ENCODE measurements around the gene METRN.
"Not testable (repeated sequence)": the region's sequence is repeated elsewhere in the genome, so short reads cannot be mapped to it uniquely, and the experiment has no call there.

Gene METRN

DNA sequence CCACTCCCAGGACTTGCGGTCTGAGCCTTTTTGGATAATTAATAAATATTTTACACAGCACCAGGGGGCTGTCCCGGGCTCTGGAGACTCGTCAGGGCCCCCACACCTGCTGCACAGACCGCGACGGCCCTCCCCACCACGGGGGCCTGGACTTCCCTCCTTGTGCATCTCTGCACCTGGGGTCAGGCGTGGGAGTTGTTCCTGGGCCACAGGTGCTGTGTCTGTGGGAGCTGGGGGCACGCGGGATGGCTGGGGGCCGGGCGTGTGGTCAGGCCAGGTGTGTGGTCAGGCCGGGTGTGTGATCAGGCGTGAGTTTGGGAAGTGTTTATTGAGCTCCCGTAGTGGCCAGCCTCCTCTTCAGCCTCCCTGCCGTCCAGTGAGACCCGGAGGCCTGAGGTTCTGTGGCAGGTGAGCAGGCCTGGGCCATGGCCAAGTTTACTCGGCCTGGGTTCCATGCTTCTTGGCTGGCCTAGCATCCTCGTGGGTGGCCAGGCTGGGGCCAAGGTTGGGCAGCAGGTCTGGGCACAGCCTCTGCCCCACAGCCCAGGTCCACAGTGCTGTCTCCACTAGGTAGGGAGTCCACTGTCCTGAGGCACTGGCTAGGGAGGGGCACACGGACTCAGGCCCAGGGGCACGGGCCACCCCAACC lies 36.6 kb upstream of the METRN start:
- DNase-seq: no peak

DNA sequence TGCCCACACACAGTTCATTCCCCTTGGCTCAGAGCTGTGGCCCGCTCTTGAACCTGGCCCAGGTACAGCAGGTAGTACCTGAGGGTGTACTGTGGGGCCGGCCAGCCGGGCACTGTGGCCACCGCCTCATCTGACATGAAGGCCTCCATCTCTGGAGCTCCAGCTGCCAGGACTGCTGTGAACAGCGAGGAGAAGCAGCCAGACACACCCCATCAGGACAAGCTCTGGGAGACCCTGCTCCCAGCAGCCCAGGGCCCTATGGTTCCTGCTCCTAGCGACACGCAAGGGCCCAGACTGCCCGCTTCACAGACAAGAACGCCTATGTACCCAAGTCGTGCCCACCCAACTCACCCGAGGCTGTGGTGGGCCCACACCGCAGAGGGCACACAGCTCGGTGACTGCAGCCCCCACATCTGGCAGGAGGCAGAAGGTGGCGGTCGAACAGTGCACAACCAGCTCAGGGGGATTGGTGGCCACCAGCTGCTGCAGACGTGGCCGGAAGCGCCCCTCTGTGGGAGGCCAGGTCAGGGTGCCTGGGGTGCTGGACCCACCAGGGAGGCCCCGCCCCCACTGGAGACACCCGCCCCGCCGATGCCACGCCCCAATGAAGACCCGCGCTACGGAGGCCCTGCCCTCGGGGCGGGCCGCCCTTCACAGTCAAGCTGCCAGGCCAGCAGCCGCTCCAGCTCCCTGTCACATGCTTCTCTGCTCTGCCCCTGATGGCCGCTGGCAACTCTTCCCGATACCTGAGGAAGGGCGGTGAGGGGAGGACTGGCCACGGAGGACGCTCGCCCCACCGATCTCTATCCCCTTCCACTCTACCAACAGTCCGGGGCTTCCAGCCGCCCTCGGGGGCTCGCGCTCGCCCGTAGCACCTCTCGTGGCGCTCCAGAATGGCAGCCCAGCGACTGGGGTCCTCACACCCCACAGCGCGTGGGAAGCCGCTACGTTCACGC lies 35.8 kb upstream of the METRN start:
- no peak for DNase-seq

DNA sequence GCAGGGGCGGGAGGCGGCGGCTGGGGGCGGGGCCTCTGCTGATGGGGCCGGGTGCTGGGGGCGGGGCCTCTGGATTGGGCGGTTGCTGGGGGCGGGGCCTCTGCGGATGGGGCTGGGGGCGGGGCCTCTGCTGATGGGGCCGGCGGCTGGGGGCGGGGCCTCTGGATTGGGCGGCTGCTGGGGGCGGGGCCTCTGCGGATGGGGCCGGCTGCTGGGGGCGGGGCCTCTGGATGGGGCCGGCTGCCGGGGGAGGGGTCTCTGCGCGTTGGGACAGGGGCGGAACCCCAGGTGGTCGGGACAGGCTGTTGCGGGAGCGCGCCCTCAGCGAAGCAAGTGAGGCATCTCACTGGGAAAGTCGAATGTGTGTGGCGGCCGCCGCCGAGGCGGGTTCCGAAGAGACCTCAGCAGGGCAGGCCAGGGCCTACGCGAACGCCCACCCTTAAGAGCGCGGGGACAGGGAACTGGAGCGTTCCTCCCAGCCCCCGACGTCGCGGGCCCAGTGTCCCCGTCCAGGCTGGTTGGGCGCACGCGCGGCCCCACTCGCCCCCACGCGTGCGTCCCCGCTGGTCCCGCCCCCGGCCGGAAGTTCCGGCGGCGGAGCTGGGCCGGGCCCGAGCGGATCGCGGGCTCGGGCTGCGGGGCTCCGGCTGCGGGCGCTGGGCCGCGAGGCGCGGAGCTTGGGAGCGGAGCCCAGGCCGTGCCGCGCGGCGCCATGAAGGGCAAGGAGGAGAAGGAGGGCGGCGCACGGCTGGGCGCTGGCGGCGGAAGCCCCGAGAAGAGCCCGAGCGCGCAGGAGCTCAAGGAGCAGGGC lies 34.9 kb upstream of the METRN start, which contains the start of gene STUB1:
Gene STUB1, plus strand, starts transcription at position 597 of the 811 bp plus-strand sequence. Its CDS starts 116 bp downstream, at position 713.
- DNase-seq: peak; percentile 82

DNA sequence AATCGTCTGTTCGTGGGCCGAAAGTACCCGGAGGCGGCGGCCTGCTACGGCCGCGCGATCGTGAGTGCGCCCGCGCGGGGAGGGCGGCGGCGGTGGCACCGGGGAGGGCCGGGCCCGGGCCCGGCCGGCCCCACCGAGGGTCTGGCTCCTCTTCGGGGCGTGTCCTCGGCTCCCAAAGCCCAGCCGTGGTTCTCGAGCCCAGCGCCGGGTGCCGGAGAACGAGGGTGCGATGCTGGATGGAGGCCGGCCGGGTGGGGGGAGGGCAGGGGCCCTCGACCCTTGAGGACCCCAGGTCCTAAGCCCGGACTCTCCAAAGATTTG lies 34.3 kb upstream of the METRN start:
- DNase-seq: no peak

DNA sequence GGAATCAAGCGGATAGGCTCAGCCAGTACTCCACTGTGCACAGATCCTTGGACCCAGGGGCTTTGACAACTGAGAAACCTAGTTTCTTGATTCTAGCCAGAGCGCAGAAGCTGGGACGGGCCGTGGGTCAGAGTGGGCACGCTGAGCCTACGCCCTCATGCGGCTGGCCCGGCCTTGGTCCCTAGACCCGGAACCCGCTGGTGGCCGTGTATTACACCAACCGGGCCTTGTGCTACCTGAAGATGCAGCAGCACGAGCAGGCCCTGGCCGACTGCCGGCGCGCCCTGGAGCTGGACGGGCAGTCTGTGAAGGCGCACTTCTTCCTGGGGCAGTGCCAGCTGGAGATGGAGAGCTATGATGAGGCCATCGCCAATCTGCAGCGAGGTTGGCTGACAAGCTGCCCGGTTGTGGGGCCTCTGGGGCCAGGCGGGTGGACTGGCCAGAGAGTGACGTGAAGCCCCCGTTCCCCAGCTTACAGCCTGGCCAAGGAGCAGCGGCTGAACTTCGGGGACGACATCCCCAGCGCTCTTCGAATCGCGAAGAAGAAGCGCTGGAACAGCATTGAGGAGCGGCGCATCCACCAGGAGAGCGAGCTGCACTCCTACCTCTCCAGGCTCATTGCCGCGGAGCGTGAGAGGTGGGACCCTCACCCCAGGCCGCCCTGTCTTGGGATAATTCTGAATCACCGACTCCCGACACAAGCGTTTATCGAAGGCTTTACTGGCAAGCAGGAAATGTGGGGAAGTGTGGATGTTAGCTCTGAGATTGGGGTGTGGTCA lies 33.8 kb upstream of the METRN start:
- no peak for DNase-seq

GRCh38 chr16:681746-682427 lies 33.0 kb upstream of the METRN start:
- no peak for DNase-seq

GRCh38 chr16:682493-683395 lies 32.2 kb upstream of the METRN start:
- DNase-seq: no peak

DNA sequence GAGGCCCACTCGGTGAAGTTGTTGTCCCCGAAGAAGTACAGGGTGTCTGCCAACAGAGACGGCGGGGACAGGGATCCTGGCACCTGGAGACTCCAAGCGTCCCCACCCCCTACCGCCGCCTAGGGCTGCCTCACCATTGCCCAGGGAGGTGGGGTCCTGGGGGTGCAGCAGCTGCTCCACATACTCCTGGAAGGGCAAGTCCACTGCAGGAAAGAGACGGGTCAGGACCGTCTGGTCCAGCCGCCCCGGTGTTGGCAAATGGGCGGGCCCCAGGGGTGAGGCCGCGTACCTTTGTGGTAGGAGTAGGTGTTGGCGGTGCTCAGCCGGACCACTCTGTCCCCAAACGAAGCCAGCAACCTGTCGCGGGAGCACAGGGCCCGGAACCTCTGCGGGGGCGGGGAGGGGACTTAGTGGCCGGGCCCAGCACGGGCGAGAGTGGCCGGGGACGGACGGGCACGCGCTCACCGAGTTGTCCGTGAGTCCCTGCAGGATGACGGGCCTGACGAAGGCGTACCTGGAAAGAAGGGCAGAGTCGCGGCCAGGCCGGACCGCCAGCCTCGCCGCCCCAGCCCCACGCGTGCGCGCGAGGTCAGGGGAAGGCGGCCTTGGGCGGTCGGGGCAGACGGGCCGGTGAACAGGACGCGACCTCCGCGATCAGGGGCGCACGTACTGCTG lies 31.4 kb upstream of the METRN start:
- no peak for DNase-seq

- peak; percentile 61 for DNase-seq
Observed at GRCh38 chr16:684071-684794, 30.7 kb upstream of the METRN start, which contains the start of gene JMJD8. Gene JMJD8, minus strand, starts transcription at chr16:684334. Its CDS starts 15 bp downstream, at chr16:684319.

DNA sequence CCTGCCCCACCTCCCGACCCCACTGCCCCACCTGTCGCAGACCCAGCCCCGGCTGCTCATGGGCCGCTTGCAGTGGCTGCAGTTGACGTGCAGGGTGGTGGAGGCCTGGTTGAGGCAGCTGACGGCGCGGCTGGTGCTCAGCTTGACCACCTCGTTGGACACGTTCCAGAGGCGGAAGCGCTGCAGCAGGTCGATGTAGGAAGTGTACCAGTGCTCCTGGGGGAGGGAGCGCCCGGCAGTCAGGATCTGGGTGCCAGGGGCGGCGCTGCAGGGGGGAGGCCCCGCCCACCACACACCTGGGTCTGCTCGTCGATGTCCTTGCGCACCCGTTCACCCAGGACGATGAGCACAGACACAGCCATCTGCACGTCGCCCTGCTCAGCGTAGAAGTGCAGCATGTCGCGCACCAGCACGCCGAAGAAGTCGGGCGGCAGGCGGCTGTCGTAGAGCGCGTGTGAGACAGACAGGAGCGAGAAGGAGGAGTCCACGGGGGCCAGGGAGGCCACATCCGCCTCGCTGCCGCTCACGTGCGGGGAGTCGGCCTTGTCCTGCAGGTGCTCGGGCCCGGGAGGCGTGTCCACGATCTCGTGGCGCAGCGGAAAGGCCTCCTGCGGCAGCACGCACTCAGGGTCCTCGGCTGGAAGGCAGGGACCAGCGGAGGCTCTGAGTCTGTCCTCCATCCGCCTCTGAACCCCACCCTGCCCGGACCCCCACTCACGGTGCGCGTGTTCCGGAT lies 29.8 kb upstream of the METRN start:
- DNase-seq: no peak

DNA sequence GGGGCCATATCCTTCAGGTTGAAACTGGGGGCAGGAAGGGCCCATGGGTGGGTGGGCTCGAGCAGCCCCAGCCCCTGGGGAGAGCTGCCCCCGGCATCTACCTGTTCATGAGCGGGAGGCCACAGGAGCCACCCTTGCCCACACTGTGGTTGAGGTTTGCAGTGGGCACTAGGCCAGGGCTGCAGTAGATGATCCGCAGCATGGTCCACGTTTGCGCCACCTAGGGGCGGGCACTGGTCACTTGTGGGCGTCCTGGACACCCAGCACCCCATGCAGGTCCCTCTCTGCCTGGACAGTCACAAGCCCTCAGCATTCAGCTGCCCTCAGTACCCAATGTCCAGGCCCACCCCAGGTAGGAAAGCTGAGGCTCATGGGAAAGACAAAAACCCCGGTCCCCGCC lies 29.0 kb upstream of the METRN start:
- DNase-seq: no peak

- DNase-seq: no peak
Observed at GRCh38 chr16:686459-687260, 28.3 kb upstream of the METRN start.

GRCh38 chr16:687499-687898 lies 27.4 kb upstream of the METRN start:
- no peak for DNase-seq

DNA sequence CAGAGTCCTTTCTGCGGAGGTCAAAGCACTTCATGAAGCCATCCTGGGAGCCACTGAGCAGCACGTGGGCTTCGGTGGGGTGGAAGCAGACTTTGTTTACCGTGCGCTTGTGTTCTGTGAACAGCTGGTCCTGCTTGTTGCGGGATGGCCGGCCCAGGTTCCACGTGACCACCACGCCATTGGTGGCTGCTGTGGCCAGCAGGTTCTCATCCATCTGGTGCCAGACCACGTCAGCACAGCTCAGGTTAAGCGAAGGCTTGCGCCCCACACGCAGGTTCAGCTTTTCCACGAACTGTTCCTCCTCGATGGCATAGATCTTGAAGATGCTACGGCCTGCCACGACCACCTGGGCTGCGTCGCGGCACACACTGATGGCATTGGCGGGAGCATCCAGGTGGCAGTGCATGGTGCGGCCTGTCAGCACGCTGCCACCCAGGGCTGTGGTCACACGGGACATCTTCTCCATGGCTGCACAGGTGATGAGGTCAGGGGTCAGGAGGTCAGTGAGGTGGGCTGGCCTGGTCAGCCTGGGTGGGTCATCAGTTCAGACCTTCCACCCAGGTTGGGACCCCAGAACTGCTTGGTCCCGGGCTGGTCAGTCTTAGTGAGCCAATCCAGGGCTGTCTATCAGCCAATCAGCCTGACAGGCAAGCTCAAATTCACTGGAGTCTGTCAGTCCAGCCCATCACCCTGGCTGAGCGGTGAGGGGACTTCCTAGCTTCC lies 25.6 kb upstream of the METRN start:
- DNase-seq: no peak

- not testable (repeated sequence) for DNase-seq
Observed at GRCh38 chr16:691242-691641, 23.7 kb upstream of the METRN start.

DNA sequence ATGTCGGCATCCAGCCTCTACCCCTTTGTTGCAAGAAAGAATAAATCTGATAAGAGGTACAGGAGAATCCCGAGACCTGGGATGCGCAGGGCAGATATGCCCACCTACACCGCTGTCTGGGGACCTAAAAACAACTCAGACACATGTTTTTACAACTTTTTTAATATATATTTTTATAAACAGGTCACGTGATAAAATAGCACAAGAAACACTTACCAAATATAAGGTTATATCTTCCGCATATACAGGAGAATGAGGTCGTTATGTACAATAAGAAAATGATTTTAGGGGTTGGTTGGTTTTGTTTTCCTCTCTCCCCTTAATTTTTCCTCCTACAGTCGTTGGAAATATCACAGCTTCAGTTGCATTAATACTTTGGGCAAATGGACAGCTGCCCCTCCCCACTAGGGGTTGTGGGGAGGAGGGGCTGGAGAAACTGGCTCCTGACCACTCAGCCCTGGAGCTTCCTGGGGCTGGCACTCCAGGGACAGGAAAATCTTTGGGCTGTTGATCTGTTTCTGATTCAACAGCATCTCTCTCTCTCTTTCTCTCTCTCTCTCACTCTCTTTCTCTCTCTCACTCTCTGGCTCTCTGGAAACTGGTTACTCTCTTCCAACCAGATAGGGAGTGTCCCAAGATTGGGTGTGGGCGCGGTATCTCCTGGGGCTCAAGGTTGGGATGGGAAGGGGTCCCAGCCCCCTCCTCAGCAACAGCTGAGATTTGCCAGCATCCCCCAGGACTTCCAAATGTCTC lies 22.4 kb upstream of the METRN start:
- no peak for DNase-seq
